ENCODE data around the gene MYL4.
"Not testable (repeated sequence)": the region's sequence is repeated elsewhere in the genome, so short reads cannot be mapped to it uniquely, and the experiment has no call there.

MYL4 gene

DNA sequence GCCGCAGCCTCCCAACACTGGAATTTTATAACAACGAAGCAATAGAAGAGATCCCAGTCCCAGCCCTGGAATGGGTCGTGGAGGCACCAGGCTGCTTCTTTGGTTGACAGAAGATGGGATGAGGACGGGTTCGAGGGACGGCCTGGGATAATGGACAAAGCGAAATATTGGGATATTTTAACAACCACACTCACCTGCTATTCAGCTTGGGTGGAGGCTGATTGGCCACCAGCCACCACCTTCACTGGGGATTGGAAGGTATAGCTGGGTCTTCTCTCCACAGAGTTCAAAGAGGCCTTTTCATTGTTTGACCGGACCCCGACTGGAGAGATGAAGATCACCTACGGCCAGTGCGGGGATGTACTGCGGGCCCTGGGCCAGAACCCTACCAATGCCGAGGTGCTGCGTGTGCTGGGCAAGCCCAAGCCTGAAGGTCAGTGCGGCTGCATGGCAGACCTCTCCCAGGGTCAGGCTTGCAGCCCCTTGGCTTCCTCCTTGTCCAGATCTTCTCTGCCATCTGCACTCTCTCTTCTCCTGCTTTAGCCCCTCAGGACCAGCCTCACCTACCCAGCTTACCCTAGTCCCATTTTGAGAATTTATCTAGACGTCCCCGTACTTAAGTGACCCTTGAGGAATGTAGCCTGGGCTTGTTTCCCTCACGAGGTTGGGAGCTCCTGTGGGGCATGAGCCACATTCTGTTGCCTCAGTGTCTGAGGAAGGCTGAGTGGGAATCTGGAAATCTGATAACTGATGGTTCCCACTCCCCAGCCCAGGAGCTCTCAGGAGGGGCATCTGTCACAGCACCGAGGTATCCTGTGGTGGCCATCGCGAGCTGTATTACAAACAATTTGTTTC, 10.7 kb downstream of the MYL4 start:
- ATAC-seq (replicated peaks): no peak
- H3K9me3 Mint-ChIP-seq: no peaks in the 10 kb centered on the region
- H3K27me3 Mint-ChIP-seq: no peaks in the 10 kb centered on the region
- H3K4me1 Mint-ChIP-seq (ENCODE audit: low read depth in 2 of 2): peaks cover 37 to 38% of the 10 kb centered on the region in 2 donors
- peak overlapping the region; percentile 90 to 93 for H3K27ac Mint-ChIP-seq
- H3K4me3 Mint-ChIP-seq: peak overlapping the region; percentile 69 to 85
- no peak for DNase-seq
- peaks cover 4% of the 10 kb centered on the region for H3K36me3 Mint-ChIP-seq (ENCODE audit: insufficient read depth)

DNA sequence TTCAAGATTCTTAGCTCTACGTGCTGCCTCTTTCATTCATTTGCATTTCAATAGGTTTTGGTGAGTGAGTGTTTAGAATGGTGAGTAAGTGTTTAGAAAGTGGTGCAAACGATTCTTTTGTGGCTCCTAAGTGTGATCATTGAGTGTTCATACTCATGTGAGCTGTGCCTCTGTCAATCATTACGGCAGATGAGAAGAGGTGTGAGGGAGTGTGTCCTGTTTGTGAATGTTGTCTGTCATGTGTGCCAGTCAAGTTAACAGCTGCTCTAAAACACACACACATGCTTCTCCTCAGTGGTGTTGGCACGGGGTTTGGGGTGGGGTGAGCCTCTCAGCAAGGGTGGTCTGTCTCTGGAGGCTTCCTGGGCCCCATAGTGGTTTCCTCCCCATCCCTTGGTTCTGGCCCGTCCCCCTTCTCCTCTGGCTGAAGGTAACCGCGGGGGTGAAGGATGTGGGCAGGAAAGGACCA, 11.4 kb downstream of the MYL4 start:
- ATAC-seq (replicated peaks) (peak; percentile 80), DNase-seq (peak; percentile 37 to 47 (median 40))
- Mint-ChIP-seq H3K9me3 (no peaks in the 10 kb centered on the region), H3K4me1 (ENCODE audit: low read depth in 2 of 2) (peaks cover 37 to 38% of the 10 kb centered on the region in 2 donors), H3K27ac (peak overlapping the region; percentile 90 to 93), H3K27me3 (no peaks in the 10 kb centered on the region), H3K36me3 (ENCODE audit: insufficient read depth) (peaks cover 4% of the 10 kb centered on the region), H3K4me3 (peak overlapping the region; percentile 69 to 85)

DNA sequence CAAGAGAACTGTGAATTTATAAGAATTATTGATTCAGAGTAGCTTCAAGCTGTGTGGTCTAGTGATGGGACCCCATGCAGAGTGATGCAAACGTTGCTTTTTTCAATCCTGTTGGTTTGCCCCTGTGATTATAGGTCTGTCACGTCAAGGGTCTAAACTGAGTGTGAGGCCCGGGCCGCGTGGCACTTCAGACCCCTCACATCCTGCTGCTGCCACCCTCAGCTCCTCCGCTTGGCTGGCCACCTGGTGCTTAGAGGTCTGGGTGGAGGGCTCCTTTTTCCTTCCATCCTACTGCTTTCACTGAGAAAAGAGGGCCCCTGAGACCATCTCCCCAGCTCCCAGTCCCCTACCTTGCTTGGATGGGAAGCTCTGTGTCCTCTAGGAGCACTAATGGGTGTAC, 12.0 kb downstream of the MYL4 start:
- ATAC-seq (replicated peaks) (no peak), DNase-seq (no peak)
- Mint-ChIP-seq H3K36me3 (ENCODE audit: insufficient read depth) (peaks cover 4% of the 10 kb centered on the region), H3K27me3 (no peaks in the 10 kb centered on the region), H3K9me3 (no peaks in the 10 kb centered on the region), H3K4me3 (no peak overlapping the region), H3K27ac (peak overlapping the region; percentile 90 to 93), H3K4me1 (ENCODE audit: low read depth in 2 of 2) (peaks cover 37 to 38% of the 10 kb centered on the region in 2 donors)

DNA sequence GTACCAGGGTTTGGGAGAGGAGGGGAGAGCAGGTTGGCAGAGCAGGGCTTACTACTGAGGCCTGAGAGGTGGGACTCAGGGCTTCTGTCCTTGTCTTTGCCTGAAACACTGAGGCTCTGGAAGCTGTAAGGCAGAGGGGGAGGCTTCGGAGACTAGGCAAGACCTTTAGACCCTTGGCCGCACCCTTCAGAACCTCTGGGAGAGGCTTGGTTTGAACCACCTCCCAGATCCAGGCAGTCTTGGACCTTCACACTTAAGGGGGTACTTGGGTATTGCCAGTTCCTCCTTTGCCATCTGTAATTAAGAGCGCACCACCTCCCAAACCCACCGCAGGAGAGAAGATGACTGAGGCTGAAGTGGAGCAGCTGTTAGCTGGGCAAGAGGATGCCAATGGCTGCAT, 12.9 kb downstream of the MYL4 start:
- no peak overlapping the region for H3K4me3 Mint-ChIP-seq
- H3K4me1 Mint-ChIP-seq (ENCODE audit: low read depth in 2 of 2): peaks cover 33% of the 10 kb centered on the region in 2 donors
- H3K27me3 Mint-ChIP-seq: no peaks in the 10 kb centered on the region
- H3K9me3 Mint-ChIP-seq: no peaks in the 10 kb centered on the region
- ATAC-seq (replicated peaks): no peak
- peaks cover 4% of the 10 kb centered on the region for H3K36me3 Mint-ChIP-seq (ENCODE audit: insufficient read depth)
- no peak for DNase-seq
- H3K27ac Mint-ChIP-seq: peak overlapping the region; percentile 59 to 93

DNA sequence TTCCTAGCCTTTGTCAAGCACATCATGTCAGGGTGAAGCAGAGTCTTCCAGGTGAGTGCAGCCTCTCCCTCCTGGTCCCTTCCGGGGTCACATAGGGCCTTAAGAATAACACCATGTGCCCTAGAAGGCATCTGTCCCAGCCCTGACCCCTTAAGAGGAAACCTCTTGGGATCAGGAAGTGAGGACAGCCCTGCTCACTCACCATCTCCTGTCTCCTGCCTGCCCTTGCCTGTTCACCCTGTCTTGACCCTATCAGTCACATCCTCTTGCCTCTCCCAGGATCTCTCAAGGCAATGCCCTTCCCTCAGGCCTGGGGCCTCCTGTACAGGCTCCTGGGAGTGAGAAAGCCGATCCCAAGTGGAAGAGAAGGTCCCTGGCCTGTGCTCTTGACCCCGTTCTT, 13.9 kb downstream of the MYL4 start:
- Mint-ChIP-seq H3K27me3 (no peaks in the 10 kb centered on the region), H3K4me3 (no peak overlapping the region), H3K4me1 (ENCODE audit: low read depth in 2 of 2) (peaks cover 28 to 33% of the 10 kb centered on the region in 2 donors), H3K27ac (peak overlapping the region; percentile 35 to 59), H3K36me3 (ENCODE audit: insufficient read depth) (peaks cover 4% of the 10 kb centered on the region), H3K9me3 (no peaks in the 10 kb centered on the region)
- no peak for DNase-seq
- ATAC-seq (replicated peaks): no peak

DNA sequence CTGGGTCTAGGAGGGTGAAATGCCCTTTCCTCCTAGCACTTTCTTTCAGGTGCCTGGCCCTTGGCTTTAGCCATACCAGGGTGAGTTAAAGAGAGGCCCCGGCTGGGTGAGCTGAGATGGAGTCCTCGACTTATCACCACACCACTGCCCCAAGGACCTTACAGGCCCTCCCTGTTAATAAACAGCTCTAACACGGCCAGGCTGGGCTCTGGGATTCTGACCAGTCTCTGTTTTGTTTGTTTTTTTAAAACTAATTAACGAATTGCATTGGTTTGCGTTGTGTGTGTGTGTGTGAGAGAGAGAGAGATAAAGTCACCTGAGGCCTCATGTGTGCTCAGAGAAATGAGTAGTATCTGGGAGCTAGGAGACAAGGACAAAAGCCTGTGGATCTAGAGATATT, 14.3 kb downstream of the MYL4 start:
- no peak for DNase-seq

DNA sequence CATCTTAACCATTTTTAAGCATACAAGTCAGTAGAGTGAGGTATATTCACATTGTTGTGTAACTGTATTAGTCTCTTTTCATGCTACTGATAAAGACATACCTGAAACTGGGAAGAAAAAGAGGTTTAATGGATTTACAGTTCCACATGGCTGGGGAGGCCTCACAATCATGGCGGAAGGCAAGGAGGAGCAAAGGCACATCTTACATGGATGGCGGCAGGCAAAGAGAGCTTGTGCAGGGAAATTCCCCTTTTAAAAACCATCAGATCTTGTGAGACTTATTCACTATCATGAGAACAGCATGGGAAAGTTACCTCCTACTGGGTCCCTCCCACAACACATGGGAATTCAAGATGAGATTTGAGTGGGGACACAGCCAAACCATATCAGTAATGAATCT, 14.9 kb downstream of the MYL4 start:
- H3K4me3 Mint-ChIP-seq; ATAC-seq (replicated peaks); DNase-seq; H3K36me3 Mint-ChIP-seq (ENCODE audit: insufficient read depth); H3K9me3 Mint-ChIP-seq; H3K27me3 Mint-ChIP-seq: not testable (repeated sequence)
- Mint-ChIP-seq H3K4me1 (ENCODE audit: low read depth in 2 of 2) (peaks cover 20 to 25% of the 10 kb centered on the region in 2 donors), H3K27ac (peak overlapping the region in 1 of 2 donors; percentile 59)

More for the DNA sequence above, 14.3 kb downstream of the MYL4 start:
- Mint-ChIP-seq H3K4me1 (ENCODE audit: low read depth in 2 of 2) (peaks cover 26 to 31% of the 10 kb centered on the region in 2 donors), H3K4me3 (no peak overlapping the region), H3K36me3 (ENCODE audit: insufficient read depth) (peaks cover 4% of the 10 kb centered on the region), H3K27me3 (no peaks in the 10 kb centered on the region), H3K27ac (peak overlapping the region; percentile 35 to 59), H3K9me3 (no peaks in the 10 kb centered on the region)
- ATAC-seq (replicated peaks): no peak

DNA sequence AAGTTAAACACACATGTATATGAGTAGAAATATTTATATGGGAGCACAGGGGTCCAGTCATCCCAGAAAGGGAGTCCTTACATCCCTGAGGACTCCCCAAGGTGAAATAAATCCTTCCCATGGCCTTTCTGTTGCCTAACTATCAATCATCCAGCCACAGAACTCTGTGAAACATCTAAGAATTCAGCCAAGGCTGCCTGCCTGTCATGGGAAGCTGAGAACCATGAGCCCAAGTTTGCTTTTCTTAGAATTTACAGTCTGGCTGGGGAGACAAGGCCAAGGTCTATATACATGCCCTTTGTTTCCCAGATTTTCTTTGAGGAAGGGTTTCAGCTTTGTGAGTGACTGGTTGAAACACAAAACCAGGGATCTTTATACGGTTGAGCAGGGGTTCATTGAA, 15.8 kb downstream of the MYL4 start:
- no peak for DNase-seq
- Mint-ChIP-seq H3K9me3 (no peaks in the 10 kb centered on the region), H3K27ac (peak overlapping the region in 1 of 2 donors; percentile 11), H3K36me3 (ENCODE audit: insufficient read depth) (peaks cover 4% of the 10 kb centered on the region), H3K4me3 (no peak overlapping the region), H3K4me1 (ENCODE audit: low read depth in 2 of 2) (peaks cover 21 to 23% of the 10 kb centered on the region in 2 donors), H3K27me3 (no peaks in the 10 kb centered on the region)
- ATAC-seq (replicated peaks): no peak

DNA sequence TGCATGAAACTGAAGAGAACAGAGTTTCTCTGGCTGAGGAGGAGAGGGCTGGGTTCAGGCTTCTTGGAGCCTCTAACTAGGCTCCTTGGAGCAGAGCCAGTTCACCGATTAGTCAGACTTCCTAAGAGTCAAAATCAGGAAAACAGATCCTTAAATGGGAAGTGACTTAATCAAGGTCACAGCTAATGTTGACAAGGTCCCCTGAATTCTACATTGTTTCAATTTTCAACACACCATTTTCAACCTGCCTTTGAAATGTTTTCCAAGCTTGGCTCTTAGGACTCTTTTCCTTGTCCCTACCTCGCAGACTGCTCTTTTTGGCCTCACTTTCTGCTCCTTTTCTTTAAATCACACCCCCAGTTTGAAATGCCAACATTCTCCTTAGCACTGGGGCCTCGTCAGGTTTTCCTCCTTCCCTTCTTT, 16.3 kb downstream of the MYL4 start:
- Mint-ChIP-seq H3K27ac (peak overlapping the region in 1 of 2 donors; percentile 11), H3K4me3 (no peak overlapping the region), H3K9me3 (no peaks in the 10 kb centered on the region), H3K4me1 (ENCODE audit: low read depth in 2 of 2) (peaks cover 20 to 22% of the 10 kb centered on the region in 2 donors), H3K27me3 (no peaks in the 10 kb centered on the region), H3K36me3 (ENCODE audit: insufficient read depth) (peaks cover 2% of the 10 kb centered on the region)
- ATAC-seq (replicated peaks) (no peak), DNase-seq (no peak)

DNA sequence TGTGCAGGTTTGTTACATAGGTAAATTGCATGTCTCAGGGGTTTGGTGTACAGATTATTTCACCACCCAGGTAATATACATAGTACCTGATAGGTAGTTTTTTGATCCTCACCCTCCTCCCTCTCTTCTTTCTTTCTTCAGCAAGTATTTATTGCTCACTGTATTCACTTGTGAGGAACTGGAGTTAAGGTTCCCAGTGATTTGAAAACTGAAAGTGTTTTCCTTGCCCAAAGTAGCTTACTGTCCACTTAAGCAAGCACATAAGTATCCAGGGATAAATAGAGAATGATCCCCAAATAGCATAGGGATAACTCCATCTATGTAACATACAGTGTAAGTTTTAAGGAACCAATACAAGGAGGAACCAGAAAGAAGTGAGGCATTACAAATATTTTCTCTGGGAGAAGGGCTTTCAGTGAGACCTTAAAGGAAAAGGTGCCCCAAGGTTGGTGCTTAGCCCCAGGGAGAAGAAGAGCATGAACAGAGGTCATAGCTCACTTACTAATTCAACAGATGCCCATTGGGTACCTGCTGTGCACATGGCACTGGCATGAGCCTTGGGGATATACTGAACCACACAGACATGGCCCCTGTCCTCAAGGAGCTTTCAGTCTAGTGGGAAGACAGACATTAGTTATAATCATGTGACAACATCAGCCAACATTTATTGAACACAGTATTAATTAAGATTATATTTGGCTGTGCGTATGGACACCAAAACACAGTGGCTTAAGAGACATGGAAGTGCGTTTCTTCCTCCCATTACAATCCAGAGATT, 17.0 kb downstream of the MYL4 start:
- Mint-ChIP-seq H3K27ac (no peak overlapping the region), H3K4me1 (ENCODE audit: low read depth in 2 of 2) (peaks cover 14 to 18% of the 10 kb centered on the region in 2 donors)

DNA sequence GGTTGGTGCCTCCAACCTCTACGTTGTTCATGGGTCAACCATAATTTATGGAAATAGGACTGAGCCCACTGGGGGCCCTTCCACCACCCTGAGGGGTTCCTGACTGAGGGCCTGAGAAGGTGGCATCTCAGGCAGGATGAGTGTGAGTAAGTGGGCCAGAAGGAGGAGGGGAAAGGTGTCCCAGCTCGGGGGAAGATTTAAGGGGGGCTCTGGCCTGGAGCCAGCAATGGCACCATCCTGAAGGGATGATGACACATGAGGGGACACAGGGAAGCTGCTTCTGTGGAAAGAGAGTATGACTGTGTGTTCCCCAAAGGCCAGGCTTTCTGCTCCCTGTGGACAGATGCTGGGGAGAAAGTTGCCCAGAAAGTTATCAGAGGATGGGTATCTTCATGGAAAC, 18.7 kb downstream of the MYL4 start:
- no peak for DNase-seq
- Mint-ChIP-seq H3K4me3 (no peak overlapping the region), H3K36me3 (ENCODE audit: insufficient read depth) (no peaks in the 10 kb centered on the region), H3K27me3 (no peaks in the 10 kb centered on the region), H3K27ac (no peak overlapping the region), H3K4me1 (ENCODE audit: low read depth in 2 of 2) (peaks cover 10 to 12% of the 10 kb centered on the region in 2 donors), H3K9me3 (no peaks in the 10 kb centered on the region)
- ATAC-seq (replicated peaks): no peak

More for the DNA sequence above, 17.0 kb downstream of the MYL4 start:
- no peaks in the 10 kb centered on the region for H3K27me3 Mint-ChIP-seq
- ATAC-seq (replicated peaks) (no peak), DNase-seq (no peak)
- H3K4me3 Mint-ChIP-seq: no peak overlapping the region
- no peaks in the 10 kb centered on the region for H3K9me3 Mint-ChIP-seq
- H3K36me3 Mint-ChIP-seq (ENCODE audit: insufficient read depth): no peaks in the 10 kb centered on the region

DNA sequence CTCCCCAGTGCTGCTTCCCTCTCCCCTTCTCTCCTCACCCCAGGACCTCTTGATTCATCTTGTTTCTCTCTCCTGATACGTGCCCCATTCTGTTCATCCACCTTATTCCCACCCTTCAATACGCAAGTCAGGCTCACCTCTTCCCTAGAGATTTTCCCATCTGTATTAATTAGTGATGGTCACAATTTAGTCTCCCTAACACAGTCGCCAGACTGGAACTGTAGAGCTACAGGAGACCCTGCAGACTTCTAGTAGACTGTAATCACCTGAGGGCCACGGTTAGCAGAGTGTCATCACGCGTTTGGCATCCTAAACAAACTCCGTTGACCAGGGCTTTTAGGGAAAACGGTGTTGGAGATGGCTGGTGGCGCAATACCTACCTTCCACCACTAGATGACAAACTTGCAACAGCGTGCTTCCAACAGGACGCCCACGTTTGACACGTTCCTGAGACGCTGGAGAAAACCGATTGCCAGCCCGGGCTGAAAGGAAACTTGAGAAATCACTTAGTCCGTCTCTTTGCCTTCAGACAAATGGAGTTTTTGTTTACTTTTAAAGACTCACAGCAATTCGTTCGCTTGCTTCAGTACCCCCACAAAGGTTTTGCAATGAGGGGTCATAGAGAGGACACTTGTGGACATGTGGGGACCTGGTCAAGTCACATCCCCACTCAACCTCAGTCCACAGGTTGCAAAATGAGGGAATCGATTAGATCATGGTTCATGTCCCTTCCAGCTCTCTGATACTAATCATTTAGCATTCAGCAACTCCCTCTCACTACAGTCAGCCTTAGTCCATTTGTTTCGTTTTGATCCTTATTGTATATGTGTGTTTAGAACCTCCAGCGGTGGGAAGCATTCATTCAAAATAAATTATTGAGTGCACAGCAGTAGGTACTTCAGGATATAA, 20.6 kb downstream of the MYL4 start:
- Mint-ChIP-seq H3K4me1 (ENCODE audit: low read depth in 2 of 2) (peaks cover 10 to 12% of the 10 kb centered on the region in 2 donors), H3K27me3 (no peaks in the 10 kb centered on the region), H3K27ac (peak overlapping the region in 1 of 2 donors; percentile 71), H3K4me3 (peak overlapping the region; percentile 45 to 48), H3K9me3 (no peaks in the 10 kb centered on the region), H3K36me3 (ENCODE audit: insufficient read depth) (no peaks in the 10 kb centered on the region)
- ATAC-seq (replicated peaks) (peak; percentile 88), DNase-seq (peak; percentile 44 to 60 (median 53))

DNA sequence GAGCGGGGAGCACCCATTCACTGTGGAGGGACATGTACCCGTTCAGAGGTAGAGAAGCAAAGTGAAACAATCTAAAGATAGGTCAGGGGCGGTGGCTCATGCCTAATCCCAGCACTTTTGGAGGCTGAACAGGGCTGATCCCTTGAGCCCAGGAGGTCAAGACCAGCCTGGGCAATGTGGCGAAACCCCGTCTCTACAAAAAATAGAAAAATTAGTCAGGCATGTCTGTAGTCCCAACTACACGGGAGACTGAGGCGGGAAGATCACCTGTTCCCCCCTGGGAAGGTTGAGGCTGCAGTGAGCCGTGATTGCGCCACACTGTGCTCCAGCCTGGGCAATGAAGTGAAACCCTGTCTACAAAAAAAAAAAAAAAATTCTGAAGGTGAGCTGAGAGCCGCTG, 21.7 kb downstream of the MYL4 start:
- no peaks in the 10 kb centered on the region for H3K27me3 Mint-ChIP-seq
- H3K36me3 Mint-ChIP-seq (ENCODE audit: insufficient read depth): no peaks in the 10 kb centered on the region
- peaks cover 10 to 12% of the 10 kb centered on the region in 2 donors for H3K4me1 Mint-ChIP-seq (ENCODE audit: low read depth in 2 of 2)
- no peaks in the 10 kb centered on the region for H3K9me3 Mint-ChIP-seq
- H3K4me3 Mint-ChIP-seq: no peak overlapping the region
- no peak overlapping the region for H3K27ac Mint-ChIP-seq
- DNase-seq (no peak), ATAC-seq (replicated peaks) (no peak)

Measured in effector memory CD8-positive, alpha-beta T cell (primary cell).